NAMALWA (cell line): ENCODE measurements around the gene SESN1.

Source experiments
- DNase-seq: peaks from one replicate; pipeline ENCODE4 v3.0.0-alpha.2; 2015; ENCODE audit warnings: low spot score

SESN1 gene

DNA sequence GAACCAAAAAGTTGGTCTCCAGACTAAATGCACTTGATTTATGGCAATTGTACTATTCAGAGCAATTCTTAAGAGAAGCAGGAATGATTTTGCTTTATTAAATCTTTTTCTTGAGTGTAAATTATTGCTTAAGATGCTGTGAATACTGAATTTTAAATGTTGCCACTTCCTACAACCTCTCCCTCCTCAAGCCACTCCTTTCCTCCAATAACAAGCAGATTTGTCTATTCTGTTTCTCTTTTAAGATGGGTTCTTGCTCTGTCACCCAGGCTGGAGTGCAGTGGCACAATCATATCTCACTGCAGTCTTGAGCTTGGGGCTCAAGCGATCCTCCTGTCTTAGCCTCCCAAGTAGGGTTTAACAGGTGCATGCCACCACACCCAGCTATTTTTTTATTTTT, 65.3 kb downstream of the SESN1 start:
- no peak for DNase-seq

GRCh38 chr6:109028439-109028838, 66.2 kb downstream of the SESN1 start:
- no peak for DNase-seq

DNA sequence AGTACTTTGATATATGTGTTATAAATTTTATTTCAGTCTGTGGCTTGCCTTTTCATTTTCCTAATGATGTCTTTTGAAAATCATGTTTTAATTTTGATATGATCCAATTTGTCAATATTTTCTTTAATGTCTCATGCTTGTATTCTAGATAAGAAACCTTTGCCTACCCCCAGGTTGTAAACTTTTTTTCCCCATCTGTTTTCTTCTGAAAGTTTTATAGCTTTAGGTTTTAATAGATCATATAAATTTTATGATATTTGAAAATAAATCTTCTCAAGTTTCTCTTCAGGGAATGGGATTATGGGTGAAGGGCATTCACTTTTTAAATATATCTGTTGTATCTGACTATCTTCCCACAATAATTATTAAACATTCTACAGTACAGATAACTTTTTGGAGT, 66.7 kb downstream of the SESN1 start:
- no peak for DNase-seq

DNA sequence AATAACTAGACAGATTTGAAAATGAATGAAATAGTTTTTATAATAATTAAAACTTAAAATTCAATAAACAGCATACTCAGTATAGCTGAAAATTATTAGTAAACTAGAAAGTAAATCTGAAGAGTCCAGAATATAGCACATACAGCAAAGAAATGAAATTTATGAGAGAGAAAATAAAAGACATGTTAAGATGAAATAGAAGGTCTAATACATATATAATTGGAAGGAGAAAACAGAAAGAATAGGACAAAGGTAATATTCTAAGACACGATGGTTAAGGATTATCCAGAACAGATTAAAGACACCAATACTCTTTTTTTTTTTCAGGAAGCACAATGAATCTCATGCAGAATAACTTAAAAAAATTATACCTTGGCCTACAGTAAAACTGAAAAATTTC, 69.0 kb downstream of the SESN1 start:
- no peak for DNase-seq

GRCh38 chr6:109024784-109025183, 69.9 kb downstream of the SESN1 start:
- DNase-seq = no peak

DNA sequence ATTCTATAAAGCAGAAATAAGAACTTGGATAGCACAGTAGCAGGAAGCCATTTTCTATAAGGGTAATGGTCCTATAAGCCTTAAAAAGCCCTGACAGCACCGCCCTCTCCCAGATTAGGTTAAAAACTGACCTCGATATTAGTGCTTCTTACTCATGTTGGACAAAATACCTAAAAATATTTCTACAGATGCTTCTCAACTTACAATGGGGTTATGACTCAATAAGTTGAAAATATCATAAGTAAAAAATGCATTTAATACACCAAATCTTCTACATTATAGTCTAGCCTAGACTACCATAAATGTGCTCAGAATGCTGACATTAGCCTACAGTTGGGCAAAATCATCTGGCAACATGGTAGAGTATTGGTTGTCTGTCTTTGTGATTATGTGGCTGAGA, 70.3 kb downstream of the SESN1 start:
- DNase-seq = no peak

GRCh38 chr6:109023356-109023925, 71.2 kb downstream of the SESN1 start:
- DNase-seq = peak; percentile 47

GRCh38 chr6:109021870-109022269, 72.8 kb downstream of the SESN1 start:
- no peak for DNase-seq

DNA sequence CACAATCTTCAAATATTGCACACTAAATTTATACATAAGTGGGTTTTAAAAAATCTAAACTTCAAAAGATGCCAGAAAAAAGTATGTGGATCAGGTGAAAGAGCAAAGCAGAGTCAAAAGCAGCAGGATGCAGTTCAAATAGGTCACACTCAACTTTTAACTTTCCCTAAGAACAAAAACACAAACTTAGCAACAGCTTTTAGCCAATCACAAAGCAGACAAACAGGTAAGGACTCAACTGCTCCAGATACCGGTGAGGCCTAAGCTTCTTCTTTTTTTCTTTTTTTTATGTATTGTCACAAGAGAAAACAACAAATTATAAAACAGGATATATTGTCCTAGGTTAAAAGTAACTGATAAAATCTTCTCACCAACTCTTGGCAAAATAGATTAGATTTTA, 74.7 kb downstream of the SESN1 start:
- no peak for DNase-seq

GRCh38 chr6:109015176-109015575, 79.5 kb downstream of the SESN1 start:
- no peak for DNase-seq

DNA sequence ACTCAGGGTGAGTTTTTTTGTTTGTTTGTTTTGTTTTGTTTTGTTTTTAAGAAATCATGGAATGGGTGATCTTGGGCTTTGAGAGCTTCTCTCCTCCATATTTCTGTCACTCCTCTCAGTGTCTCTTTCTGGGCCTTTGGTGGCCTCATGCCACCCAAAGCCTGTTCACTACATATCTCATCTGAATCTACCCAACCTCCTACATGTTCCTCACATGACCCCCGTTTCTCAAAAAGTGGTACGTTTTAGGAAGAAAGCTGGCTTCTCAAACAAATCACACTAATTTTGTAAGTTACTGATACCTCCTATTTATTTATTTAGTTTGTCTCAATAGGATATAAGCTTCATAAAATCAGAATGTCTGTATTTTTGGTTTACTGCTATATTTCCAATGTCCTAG, 80.0 kb downstream of the SESN1 start:
- DNase-seq = no peak

GRCh38 chr6:109013656-109014305, 80.9 kb downstream of the SESN1 start:
- DNase-seq = no peak

DNA sequence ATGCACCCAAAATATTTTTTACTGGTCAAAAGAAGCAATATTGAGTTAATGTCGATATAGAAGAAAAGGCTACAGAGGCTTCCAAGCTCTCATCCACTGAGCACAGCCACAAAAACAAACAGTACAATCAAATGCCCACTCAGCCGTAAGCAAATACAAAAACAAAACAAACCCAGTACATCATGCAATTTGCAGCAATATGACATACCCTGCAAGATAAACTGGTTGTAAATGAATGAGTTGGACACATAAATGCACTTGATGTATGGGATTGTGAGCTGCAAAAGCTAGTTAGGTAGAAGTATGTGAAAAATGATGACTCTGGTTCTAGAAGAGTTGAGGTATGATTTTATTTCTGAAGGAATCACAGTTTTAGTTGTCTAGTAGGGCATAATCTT, 83.9 kb downstream of the SESN1 start:
- peak; percentile 31 for DNase-seq

- DNase-seq = no peak
Measured at GRCh38 chr6:109009962-109010704, 84.5 kb downstream of the SESN1 start.

DNA sequence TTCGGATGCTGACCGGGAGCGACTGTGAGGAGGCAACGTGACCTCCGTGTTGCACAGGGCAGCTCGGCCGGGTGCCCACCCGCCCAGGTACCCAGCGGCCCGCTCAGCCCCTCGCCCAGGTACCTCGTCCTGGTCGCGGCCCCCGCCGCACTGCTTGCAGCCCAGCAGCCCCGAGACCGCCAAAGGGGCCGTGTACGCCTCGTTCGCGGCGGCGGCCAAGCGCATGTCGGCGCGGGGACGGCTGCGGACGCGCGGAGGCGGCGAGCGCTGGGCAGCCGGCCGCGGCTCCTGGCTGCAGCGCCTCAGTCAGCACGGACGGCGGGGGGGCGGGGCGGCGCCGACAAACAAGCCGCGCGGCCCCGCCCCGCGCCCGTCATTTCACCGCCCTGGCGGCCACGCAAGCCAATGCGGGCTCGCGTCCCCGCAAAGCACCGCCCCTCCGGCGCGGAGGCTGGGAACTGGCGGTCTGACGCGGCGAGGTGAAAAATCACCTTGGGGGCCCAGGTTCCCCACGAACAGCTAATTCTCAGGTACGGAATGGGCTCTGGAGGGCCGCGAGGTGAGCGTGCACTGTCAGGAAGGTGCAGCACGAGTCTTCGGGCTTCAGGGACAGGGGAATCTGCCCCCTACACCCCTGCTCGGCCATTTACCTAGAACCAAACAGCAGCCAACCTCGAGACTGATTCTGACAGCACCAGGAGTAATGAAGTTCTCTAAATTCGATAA, 85.2 kb downstream of the SESN1 start:
- DNase-seq = peak; percentile 90

- peak; percentile 66 for DNase-seq
Measured at GRCh38 chr6:109008537-109009235, 86.0 kb downstream of the SESN1 start.

DNA sequence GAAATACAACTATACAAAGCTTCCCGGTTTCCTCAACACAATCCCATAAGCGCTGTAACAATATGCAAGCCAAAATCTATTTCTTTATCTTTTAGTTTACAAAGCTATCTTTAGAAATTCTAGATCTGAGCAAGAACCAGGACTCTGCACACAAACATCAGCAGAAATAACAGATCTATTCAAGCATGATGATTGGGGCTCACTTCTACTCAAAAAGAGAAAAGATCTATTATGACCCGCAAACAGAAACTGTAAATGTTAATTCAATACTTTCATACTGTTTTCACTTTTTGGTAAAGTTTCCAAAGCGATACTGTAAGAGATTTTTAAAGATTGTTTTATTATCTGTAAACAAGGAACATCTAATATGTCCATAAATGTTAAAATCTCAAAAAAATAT, 86.6 kb downstream of the SESN1 start:
- DNase-seq = peak; percentile 25

- no peak for DNase-seq
Measured at GRCh38 chr6:109007521-109007920, 87.1 kb downstream of the SESN1 start.

- no peak for DNase-seq
Measured at GRCh38 chr6:109006818-109007217, 87.8 kb downstream of the SESN1 start.

- no peak for DNase-seq
Measured at GRCh38 chr6:109002882-109003281, 91.8 kb downstream of the SESN1 start.

DNA sequence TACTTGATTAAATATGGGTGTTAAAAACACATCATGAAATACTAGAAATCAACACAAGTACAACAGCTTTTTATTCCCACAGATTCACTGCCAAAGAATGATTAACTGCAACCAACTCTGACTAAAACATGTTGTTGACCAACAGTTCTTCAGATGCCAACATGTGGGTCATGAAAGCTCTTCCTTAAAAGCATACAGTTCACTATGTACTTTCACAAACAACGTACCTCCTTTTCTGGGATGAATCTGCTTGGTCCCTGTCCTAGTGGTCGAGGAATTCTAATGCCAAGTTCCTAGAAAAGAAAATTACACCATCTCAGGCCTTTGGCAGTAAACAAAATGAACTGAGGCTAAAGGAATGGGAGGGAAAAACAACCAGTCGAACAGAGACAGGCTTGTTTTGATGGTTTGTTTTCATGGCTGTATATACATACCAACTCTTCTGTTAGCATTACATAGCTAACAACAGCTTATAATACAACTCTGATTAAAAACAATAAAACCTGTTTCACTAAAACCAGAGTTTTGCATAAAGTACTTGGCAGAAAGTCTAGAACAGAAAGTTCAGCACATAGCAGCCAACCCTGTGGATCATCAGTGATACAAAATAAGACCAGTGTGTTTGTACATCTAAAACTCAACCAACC, 92.5 kb downstream of the SESN1 start:
- DNase-seq = no peak
